Activated T-cell treated with anti-CD3 and anti-CD28 coated beads for 1 hour (primary cell): ENCODE data around the gene PLEKHM3.

Experiments used
- DNase-seq: peaks from one replicate; pipeline ENCODE4 v3.0.0-alpha.2; 2020; ENCODE audit warnings: low read depth

Gene PLEKHM3

DNA sequence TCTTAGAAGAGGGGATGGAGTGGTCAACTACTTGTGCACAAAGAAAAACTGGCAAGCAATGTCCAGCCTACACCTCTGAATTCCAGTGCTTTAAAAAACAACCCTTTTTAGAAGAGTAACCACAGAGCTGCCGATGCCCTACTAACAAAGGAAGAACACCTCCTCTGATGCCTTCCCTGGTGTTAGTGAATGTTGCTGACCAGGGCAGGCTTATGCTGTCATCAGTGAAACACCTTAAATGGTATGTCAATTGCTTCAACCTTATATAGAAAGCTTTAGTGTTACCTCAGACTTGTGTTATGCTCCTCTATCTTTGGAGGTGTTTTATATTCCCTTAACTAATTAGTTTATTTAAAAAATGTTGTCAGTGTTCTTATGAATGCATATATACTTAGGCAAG lies 175.9 kb downstream of the PLEKHM3 start:
- no peak for DNase-seq

DNA sequence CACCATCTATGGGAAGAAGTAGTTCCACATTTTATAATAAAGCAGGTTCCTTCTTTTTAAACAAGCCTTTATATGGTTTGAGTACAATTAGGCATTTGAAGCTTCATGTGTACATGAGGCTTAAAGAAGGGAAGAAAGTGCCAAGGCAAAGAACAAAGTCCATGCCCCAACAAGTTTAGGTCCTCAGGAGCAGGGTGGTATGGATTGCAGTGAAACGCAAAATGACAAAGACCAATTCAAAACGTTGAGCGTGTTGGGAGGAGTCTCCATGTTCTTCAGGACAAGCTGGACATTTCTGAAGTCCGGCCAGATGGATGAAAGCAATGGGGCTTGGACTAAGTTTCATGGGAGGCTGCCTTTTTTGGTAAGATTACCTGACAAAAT lies 176.8 kb downstream of the PLEKHM3 start:
- DNase-seq, result no peak

DNA sequence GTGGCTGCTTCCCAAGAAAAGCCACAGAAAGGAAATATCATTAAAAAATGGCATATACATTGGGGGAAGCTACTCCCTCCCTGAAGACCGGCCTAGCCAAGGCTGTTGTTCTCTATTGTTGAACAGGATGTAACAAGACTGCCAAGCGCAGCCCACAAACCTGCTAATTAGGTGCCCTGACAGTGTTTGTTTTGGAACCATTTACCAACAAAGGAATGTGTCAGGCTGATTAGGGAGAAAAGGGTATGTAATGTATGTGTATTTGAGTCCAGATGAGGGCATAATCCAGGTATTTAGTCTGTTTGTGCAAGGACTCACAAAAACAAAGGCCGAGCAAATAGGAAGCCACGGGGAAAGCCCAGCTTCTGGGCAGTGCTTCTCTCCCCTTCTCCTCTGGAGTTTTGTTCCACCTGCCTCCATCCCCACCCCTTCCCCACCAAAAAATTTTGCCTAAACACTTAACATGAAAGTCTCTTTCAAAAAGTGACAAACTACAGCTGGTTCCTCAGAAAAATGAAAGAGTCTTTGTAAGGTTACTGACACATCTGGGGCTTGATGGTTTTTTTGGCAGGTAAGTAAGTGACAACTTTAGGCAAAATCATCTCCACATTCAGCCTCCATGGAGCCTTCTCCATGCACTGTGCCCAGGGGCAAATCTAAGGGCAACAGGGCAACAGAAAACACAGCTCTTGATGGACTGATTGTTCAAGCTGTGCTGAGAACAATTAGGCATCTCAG lies 177.4 kb downstream of the PLEKHM3 start:
- no peak for DNase-seq

DNA sequence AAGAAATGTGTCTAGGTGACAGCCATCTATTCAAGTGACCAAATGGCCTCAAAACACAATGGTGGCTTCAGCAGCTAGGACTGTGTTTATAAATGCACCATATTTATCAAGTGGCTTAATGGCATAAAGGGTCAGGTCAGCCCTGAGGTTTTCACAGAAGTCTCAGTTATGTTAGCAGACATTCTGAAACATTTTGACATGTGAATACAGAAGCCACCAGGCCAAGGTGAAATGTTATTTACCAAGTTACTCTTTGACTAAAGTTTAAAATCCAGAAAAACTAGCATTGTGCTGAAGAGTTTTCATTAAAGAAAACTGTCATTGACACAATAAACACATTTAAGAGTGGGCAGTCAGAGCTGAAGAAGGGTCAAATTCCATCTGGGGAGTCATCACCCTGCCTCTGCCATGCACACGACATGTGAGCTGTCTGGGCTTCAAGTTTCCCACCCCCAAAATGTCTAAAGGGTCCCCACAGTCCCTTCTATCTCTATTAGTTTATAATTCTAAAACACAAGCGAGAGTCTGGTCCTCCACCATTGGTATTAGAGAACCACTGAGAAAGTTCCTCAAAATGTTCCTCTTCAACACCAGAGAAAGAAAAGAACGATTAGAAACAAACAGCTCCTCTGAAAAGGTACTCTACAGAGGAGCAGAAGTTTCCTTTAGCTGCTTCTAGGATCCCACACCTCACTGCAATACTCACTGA lies 178.1 kb downstream of the PLEKHM3 start:
- no peak for DNase-seq

DNA sequence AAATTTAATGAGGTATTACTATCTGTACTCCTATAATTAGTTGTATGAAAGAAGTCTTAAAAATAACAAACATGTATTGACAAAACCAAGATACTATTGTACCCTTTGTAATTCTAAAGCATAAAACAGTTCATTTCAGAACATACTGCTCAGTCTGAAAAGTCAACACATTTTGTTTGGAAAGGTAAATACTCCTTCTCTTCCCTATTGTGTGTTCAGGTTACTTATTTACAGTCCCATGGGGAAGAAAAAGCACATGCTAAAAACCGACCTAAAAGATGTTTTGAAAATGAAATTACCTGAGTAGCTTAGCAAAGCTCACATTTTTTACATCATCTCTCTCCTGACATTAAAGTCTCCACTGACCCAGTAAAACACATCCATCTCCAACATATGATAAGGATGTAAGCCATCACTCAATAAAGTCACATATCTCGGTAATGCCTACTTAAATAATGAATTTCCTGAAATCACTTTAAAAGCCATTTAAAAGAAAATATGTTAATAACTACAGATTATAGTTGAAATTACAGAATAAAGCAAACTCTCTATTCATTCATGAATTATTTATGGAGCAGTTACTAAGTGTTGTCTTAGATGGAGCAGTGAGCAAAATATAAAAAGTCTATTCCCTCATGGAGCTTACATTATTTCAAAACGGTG lies 180.0 kb downstream of the PLEKHM3 start:
- no peak for DNase-seq

DNA sequence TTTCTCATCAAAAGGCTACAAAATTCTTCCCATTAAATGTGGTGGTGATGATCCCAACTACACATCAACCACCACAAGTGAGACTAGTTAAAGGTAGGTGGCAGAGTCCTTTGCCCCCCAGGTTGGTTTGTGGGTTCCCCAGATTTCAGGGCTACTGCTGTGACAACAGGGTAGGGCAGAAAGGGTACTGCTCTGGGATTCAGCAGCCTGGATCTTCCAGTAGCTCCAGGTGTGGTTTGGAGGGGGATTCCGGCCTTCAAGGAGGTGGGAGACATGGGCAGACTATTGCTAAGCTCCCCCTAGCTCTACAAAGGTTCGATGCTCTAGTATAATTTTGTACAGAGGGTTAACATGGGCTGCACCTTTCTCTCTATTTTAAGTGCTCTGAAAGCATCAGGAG lies 180.7 kb downstream of the PLEKHM3 start:
- no peak for DNase-seq

DNA sequence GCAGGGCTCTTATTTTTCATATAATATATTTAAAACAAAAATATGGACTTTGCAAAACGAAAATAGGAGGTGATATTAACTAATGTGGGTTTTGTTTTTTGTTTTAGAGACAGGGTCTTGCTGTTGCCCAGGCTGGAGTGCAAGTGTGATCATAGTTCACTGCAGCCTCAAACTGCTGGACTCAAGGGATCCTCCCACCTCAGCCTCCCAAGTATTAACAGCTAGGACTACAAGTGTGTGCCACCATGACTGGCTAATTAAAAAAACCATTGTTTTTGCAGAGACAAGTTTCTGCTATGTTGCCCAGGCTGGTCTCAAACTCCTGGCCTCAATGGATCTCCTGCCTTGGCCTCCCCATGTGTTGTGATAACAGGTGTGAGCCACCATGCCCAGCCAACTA lies 185.2 kb downstream of the PLEKHM3 start:
- no peak for DNase-seq

DNA sequence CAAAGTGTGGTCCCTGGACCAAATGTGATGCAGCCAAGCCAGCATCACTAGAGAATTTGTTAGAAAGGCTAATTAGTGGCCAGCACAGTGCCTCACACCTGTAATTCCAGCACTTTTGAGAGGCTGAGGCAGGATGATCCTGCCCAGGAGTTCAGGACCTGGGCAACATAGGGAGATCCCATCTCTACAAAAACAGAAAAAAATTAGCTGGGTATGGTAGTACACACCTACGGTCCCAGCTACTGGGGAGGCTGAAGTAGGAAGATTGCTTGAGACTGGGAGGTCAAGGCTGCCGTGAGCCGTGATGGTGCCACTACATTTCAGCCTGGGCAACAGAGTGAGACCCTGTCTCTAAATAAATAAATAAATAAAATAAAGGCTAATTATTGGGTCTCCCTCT lies 185.8 kb downstream of the PLEKHM3 start:
- no peak for DNase-seq

DNA sequence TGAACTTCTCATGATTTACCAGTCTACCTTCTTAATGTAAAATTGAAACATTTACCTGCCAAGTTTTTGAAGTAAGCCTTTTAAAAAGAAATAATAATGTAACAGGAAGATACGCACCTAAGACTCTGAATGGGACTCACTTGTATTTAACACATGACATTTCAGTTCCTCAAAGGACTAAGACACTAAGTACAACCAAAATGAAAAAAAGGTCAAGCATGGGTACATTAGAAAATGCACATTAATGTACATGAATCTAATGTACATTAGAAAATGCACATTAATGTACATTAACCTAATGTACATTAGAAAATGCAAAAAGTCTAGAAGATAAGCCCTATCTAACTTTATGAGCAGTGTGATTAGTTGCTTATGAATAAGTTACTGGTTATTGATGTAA lies 186.3 kb downstream of the PLEKHM3 start:
- DNase-seq, result no peak

DNA sequence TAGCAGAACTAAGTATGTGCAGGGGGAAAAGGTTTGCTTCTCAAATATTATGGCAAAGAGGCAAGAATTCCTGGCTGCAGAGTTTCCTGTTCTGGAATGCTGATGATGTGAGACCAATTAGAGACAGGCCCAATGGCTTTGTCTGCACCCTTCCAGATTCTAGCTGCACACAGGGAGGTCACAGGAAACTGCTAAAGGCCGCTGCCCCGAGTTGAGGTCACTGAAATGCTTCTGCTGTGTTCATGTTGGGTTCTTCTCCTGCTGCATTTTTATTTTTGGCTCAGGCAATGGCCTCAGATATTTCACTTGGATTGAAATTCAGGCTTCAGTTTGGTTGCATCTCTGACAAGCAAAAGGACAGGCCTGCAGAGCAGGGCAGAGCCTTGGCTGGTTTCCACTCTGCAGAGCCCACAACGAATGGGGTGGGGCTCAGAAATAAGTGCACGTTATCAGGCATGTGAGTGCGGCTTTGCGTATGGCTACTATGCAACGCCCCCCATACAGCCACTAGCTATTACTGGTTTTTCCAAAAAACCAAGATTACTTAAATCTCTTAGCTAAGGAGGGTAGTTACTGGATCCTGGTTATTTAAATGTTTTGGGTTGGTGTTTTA lies 188.7 kb downstream of the PLEKHM3 start:
- DNase-seq, result no peak

DNA sequence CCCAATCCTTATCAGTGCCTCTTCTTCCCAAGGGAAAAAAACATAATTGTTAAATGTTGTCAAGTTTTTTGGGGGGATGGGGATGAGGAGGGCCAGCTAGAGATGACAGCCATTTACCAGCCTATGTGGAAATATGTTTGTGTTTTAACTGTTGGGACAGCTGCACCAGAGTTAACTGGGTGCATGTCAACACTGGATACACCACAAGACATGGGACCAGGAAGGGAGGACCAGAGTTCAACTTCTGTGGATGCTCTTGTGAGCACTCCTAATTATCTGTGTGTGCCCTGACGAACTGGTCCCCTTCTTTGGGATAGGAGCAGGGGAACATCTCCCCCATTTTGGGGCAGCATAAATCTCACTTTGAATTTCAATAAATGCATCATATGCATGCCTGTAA lies 189.5 kb downstream of the PLEKHM3 start:
- DNase-seq, result no peak

DNA sequence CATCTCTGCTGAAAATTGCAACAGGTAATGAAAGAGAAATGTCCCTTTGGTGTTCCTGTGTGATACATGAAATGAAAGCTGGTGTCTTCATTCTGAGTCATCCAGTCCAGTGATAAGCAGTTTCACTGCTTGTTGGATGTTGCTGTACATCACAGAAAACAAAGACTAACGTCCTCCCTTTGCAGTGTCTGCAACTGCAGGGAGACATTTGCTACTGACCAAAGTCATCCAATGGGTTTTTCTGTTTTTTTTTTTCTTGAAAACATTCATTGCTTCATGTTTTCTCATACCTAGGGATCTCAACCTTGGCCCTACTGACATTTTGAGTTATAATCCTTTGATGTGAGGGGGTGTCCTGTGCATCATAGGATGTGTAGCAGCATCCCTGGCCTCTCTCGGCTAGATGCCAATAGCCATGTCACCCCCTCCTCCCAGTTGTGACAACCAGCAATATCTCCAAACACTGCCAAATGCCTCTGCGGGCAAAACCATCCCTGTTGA lies 192.0 kb downstream of the PLEKHM3 start:
- DNase-seq, result no peak

DNA sequence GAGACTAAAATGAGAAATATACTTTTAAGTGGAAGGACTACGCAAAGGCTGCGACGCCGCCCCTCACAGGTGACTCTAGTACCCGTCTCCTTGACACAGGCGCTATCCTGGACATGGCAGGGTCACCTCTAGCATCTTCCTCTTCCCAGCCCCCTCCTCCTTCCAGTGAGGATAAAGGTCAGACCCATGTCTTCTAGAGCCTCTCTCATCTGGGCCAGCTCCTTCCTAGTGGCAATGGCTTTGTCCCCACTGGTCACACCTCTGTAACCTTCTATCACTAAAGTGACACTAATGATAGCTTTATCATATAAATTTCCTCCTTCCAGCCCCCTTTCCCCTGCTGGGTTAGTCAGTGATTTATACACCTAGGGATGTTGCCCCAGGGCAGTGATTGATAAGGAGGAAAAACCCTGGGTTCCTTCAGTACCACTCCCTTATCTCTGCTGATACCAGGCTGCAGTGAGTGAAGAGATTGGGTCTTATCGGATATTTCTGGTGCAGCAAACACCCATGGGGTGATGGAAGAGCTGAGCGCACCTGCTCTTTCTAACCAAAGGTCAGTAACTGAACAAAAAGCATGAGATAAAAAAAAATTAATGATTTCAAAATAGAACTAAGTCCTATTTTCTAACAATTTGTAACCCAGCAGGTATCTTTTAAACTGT lies 193.6 kb downstream of the PLEKHM3 start:
- DNase-seq, result no peak

DNA sequence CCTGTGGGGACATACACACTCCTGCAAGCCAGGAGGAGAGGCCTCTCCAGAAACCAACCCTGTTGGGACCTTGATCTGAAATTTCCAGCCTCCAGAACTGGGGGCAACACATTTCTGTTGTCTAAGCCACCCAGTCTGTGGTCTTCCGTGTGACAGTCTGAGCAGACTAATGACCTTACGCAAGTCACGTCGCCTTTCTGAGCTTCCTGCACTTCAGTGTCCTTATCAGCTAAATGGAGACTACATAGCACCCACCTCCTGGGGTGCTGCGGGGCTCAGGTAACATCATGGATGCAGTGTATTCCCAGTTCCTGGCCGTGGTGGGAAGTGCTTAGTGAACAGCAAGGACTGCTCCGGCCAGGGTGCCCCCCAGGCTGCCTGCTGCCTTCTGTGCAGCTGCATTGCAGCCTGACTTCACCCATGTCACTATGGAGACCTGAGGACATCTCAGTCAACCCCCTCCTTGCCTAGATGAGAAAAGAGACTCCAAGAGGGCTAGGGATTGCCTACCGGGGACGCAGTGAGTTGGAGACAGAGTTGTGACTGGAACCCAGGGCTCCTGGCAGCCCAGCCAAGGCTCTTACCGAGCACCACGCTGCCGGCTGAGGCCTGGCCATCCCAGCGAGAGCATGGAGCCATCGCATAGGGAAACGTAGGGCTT lies 194.4 kb downstream of the PLEKHM3 start:
- DNase-seq, result no peak

DNA sequence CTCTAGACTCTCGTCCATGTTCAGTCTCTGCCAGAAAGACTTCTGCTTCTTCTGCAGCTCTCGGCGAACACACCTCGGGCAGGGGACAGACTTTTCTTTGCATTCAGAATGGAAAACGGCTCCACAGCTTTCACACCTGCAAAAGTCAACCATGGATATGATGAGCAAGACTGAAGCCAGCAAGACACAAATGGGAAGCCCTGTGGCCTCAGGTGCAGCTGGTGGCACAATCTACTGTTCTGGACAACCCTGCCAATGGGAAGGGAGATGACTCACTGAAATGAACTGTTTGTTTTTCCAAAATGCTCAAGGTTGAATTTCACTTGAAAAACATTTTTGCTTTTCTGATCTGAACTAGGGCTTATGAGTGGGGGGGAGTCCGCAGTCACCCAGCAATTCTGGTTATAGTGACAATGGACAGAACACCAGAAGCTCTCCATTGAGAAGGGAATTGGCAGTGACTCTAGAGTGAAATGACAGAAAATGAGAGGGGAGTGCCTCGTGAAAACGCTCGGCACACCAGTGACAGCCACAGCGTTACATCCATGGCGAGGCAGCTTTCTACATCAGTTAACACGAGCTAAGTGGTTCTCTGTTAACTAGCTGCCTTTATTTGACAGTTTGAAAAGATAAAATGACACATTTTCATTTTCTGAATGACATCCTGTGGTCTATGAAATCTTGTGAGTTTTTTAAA lies 196.8 kb downstream of the PLEKHM3 start:
- DNase-seq, result no peak

DNA sequence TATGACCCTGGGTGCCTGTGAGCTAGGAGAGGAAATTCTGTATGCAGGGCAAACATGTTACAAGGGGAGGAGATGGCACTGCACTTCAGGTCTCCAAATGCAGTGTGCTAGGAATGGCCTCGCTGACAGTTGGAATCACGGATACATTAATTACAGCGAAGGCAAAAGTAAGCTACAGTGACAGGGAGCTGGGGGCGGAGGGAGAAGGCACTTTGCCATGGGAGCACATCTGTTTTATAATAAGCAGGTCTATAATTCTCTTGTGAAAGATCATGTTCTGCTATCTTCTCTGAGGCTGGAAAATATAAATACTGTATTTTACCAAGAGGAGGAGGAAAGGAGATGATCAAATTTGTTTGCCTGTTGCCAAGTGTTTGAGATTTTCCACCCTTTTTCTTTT lies 199.3 kb downstream of the PLEKHM3 start:
- no peak for DNase-seq

DNA sequence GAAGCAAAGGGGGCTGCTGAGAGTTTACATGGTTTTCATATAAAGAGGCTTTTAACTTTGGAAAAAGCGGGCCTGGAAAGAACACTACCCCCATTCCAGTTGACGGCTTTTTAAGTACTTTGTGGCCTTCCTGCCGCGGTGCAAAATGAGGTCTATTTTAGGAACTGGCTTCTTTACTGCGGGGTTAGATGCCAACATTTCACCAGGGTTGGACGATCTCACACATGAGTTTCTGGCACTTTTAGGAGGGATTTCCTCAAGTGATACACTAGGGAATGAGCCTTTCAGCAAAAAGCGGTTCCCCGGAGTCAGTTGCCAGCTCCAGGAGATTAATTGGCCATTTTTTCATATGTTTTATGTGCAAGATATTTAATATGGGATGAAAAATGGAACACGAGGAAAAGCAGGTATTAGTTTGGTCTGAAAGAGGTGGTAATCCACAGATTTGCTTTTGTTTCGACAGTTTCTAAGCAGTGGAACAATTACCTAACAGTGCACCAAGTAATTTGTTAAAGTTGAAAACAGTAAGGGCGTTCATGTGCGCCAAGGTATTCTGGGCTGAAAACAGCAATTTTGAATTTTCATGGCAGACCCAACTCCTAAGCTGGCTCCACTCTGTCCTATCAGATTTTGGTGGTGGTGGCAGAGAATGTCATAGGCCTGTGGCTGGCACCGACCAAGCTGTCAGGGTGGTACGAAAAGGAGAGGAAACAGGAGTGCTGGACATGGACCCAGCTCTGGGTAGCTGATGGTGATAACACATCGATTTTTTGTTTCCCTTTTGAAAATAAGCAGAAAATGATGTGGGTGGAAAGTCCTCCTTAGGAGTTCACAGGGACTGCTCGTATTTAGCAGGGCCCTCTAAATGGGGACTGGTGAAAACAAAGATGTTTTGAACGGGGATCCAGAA lies 200.0 kb downstream of the PLEKHM3 start:
- no peak for DNase-seq

DNA sequence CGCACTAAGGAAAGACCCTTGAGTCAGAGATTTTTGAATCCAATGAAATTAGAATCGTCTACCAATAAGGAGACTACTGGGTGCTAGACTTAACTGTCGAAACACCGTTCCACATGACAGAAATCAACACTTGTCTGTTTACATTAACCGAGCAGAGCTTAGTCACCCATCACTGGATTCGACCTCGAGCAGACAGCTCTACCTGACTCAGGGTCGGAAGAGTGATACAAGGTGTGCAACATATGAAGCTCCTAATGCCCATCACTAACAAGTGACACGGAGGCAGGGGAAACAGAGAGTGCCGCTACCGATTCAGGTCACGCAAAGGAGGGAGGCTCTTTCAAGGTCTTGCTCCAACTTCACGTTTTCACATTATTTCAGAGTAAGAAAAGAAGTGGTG lies 201.5 kb downstream of the PLEKHM3 start:
- DNase-seq, result no peak

DNA sequence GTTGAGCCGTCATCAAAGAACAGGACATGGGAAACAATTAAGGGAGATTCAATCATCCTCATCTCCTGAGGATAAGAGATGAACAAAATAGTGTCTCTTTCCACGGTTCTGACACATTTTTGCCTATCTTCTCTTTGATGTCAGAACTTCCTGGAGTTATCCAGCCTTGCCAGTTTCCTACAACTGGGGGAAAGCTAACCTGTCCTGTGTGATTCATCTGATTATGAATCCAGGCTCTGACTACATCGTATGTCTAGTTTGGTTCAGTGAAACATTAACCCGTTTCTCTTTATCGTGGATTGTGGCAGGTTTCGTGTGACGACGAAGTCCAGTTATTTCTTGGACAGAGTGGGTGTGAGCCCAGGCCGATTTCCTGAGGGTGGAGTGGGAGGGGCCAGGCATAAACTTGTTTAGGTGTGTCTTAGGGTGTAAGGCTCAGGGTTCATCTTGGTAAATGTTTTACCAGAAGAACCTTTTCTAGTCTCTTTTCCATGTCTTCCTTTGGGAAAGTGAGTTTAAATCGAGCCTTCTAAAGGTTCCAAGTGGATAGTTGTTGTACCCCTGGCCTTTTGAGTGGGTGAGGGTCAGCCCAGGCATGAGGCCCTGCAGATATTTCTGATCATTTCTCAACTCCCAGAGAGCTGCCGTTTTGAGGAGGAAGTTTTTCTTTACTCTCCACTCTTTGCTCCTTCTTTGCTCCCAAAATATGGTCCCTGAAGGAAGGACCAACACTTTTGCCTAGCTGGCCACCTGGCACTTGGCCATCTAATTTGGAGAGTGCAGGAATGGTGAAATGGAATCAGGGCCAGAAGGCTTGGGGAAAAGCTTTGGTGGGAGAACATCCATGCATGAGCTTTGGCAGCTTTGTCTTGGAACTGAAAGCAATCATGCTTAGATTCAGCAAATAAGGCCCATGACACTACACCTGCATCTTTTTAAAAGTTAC lies 205.2 kb downstream of the PLEKHM3 start:
- DNase-seq, result no peak
